Stomach (tissue), 9 donors: Measurements from ENCODE around the gene ZCWPW2. TPM values are rescaled to one million over a fixed set of nuclear protein-coding genes. Genes with fewer than 3 reads are reported as not detected.

Experiments
- DNase-seq, 2 donors: peaks; one replicate each; pipeline versions ENCODE4 v3.0.0 to v3.0.0-alpha.2; 2013 to 2019
- H3K27ac ChIP-seq, 5 donors: fragments of 200-600 bp in 4 of 5; sonication (generic) in 4 of 5; one replicate each; pipeline ENCODE4 v1.5.1; 2013 to 2019; ENCODE audit warnings: mild to moderate bottlenecking in 1 of 5, moderate library complexity in 1 of 5
- H3K27me3 ChIP-seq, 3 donors: fragments of 200-600 bp; sonication (generic); one replicate each; pipeline ENCODE4 v1.5.1; 2017 to 2019; ENCODE audit warnings: mixed run types in 1 of 3
- H3K36me3 ChIP-seq, 4 donors: fragments of 200-600 bp; sonication (generic); 1 replicate in 3 of 4; 2 replicates in 1 of 4; pipeline ENCODE4 v1.5.1; 2016 to 2019
- H3K4me1 ChIP-seq, 4 donors: fragments of 200-600 bp; sonication (generic); one replicate each; pipeline ENCODE4 v1.5.1; 2016 to 2019
- H3K4me3 ChIP-seq, 4 donors: fragments of 200-600 bp; sonication (generic) in 3 of 4; one replicate each; pipeline ENCODE4 v1.5.1; 2016 to 2019; ENCODE audit warnings: mild to moderate bottlenecking in 1 of 4
- H3K9me3 ChIP-seq, 4 donors: fragments of 200-600 bp; sonication (generic); one replicate each; pipeline ENCODE4 v1.5.1; 2016 to 2019
- CTCF ChIP-seq, 7 experiments: fragments of 450-650 bp in 4 of 7; fragments of 200-600 bp in 3 of 7; sonication (generic) in 3 of 7; IDR thresholded peaks; one replicate each; pipeline ENCODE4 v1.5.1; 2016 to 2019; ENCODE audit warnings: antibody characterized with exemption in 7 of 7, control low read depth in 2 of 7, mild to moderate bottlenecking in 1 of 7
- EP300 ChIP-seq: sonication (generic); formaldehyde crosslinking; IDR thresholded peaks from one replicate; pipeline ENCODE4 v1.6.1; 2017; ENCODE audit warnings: antibody characterized with exemption
- POLR2A ChIP-seq, 4 donors: fragments of 450-650 bp; IDR thresholded peaks; one replicate each; pipeline ENCODE4 v1.6.1; 2016; ENCODE audit warnings: antibody characterized with exemption in 4 of 4, control low read depth in 2 of 4, mild to moderate bottlenecking in 1 of 4, moderate library complexity in 1 of 4
- POLR2AphosphoS5 ChIP-seq, 3 donors: sonication (generic); formaldehyde crosslinking; IDR thresholded peaks; one replicate each; pipeline ENCODE4 v1.6.1; 2016; ENCODE audit warnings: antibody characterized with exemption in 3 of 3
- WGBS, 5 donors: extraction: QIAGEN DNeasy Blood & Tissue Kit in 3 of 5; methylation state at CpG; one replicate each; pipeline versions ENCODE4 v1.1.5 to v1.1.7; 2013 to 2018; 5-methylcytosine and 5-hydroxymethylcytosine counted together
- intact Hi-C: fragments of 100-400 bp; cut with DNase I; formaldehyde crosslinking; loops from one replicate; pipeline ENCODE4 v1.15.1; 2023; ENCODE audit warnings: low total_unique reads
- polyA plus RNA-seq, 3 donors: library from polyadenylated mRNA; stranded (reverse); fragments of 200-250 nt; gene quantifications; one replicate each; pipeline ENCODE4 v1.2.3, GENCODE V29; 2013
- total RNA-seq, 5 donors: library from RNA; depleted of rRNA; stranded (reverse); fragments of >200 nt; gene quantifications; one replicate each; pipeline versions ENCODE4 v1.1.0 to v1.2.3, GENCODE V29; 2014 to 2016
- donor health status: healthy with polysubstance abuse.
- donor health status: Bipolar disorder and iron deficiency.
- donor health status: healthy.

Gene ZCWPW2
- total and polyA plus RNA-seq, 8 donors: 0.29 to 9.4 (median 0.88) TPM; not detected in 1

GRCh38 chr3:28301688-28302087 lies 46.8 kb upstream of the ZCWPW2 start:
- intact Hi-C loops: no loop called here
- no peaks in the 10 kb centered on the region for H3K4me1 ChIP-seq
- no peaks in the 10 kb centered on the region for H3K27me3 ChIP-seq
- H3K9me3 ChIP-seq: no peaks in the 10 kb centered on the region
- H3K4me3 ChIP-seq: no peak overlapping the region
- TF ChIP-seq CTCF (IDR thresholded peaks at IDR 0.05) (no peak), EP300 (no peak), POLR2A (IDR thresholded peaks at IDR 0.05) (no peak), POLR2AphosphoS5 (IDR thresholded peaks at IDR 0.05) (no peak)
- H3K27ac ChIP-seq: no peak overlapping the region
- 59 to 81% (median 72%) methylated on average over 4 of the region's 4 CpGs for WGBS, 5 donors
- no peaks in the 10 kb centered on the region for H3K36me3 ChIP-seq
- DNase-seq: peak in 1 of 2 donors; percentile 41

GRCh38 chr3:28308196-28308595 lies 40.3 kb upstream of the ZCWPW2 start:
- no peaks in the 10 kb centered on the region for H3K4me1 ChIP-seq
- TF ChIP-seq POLR2AphosphoS5 (IDR thresholded peaks at IDR 0.05): no peak
- no peak for TF ChIP-seq CTCF (IDR thresholded peaks at IDR 0.05)
- TF ChIP-seq EP300: no peak
- no peak for TF ChIP-seq POLR2A (IDR thresholded peaks at IDR 0.05)
- no peak for DNase-seq
- no peak overlapping the region for H3K4me3 ChIP-seq
- no peaks in the 10 kb centered on the region for H3K27me3 ChIP-seq
- no peaks in the 10 kb centered on the region for H3K36me3 ChIP-seq
- no peak overlapping the region for H3K27ac ChIP-seq
- WGBS, 5 donors: 85 to 90% (median 90%) methylated on average over 3 of the region's 3 CpGs
- no peaks in the 10 kb centered on the region for H3K9me3 ChIP-seq
- intact Hi-C loops: no loop called here

- Histone ChIP-seq H3K27ac (no peak overlapping the region), H3K9me3 (no peaks in the 10 kb centered on the region), H3K27me3 (no peaks in the 10 kb centered on the region), H3K4me3 (no peak overlapping the region), H3K4me1 (no peaks in the 10 kb centered on the region), H3K36me3 (peaks cover 0 to 23% (median 18%) of the 10 kb centered on the region in 4 donors)
- no peak for DNase-seq
- 79 to 91% (median 80%) methylated on average over 1 of the region's 1 CpG for WGBS, 5 donors
- intact Hi-C loops: loop anchor here (10.0 kb wide), 1 partner anchor 601 kb away; no protein-coding TSS in a partner anchor
- TF ChIP-seq POLR2A (IDR thresholded peaks at IDR 0.05) (no peak), EP300 (no peak), CTCF (IDR thresholded peaks at IDR 0.05) (no peak), POLR2AphosphoS5 (IDR thresholded peaks at IDR 0.05) (no peak)
Observed at GRCh38 chr3:28315711-28316110, 32.8 kb upstream of the ZCWPW2 start.

GRCh38 chr3:28316226-28316625 lies 32.3 kb upstream of the ZCWPW2 start:
- no peak for DNase-seq
- H3K27ac ChIP-seq: no peak overlapping the region
- 60 to 74% (median 72%) methylated on average over 2 of the region's 2 CpGs for WGBS, 5 donors
- no peak overlapping the region for H3K4me3 ChIP-seq
- intact Hi-C loops: loop anchor here (10.0 kb wide), 1 partner anchor 601 kb away; no protein-coding TSS in a partner anchor
- no peaks in the 10 kb centered on the region for H3K9me3 ChIP-seq
- TF ChIP-seq EP300 (no peak), POLR2AphosphoS5 (IDR thresholded peaks at IDR 0.05) (no peak), POLR2A (IDR thresholded peaks at IDR 0.05) (no peak), CTCF (IDR thresholded peaks at IDR 0.05) (no peak)
- no peaks in the 10 kb centered on the region for H3K27me3 ChIP-seq
- H3K36me3 ChIP-seq: peaks cover 0 to 23% (median 20%) of the 10 kb centered on the region in 4 donors
- H3K4me1 ChIP-seq: no peaks in the 10 kb centered on the region
